GDM1 (cell line): Measurements from ENCODE around the gene NRP2.

Experiments used
- DNase-seq: peaks from one replicate; lab custom pipeline; 2025; lab: John Stamatoyannopoulos, UW

Gene NRP2

GRCh38 chr2:205757271-205757670 lies 75.0 kb downstream of the NRP2 start:
- DNase-seq, result no peak

GRCh38 chr2:205758051-205758450 lies 75.8 kb downstream of the NRP2 start:
- no peak for DNase-seq

GRCh38 chr2:205758500-205758899 lies 76.2 kb downstream of the NRP2 start:
- no peak for DNase-seq

GRCh38 chr2:205759257-205759656 lies 77.0 kb downstream of the NRP2 start:
- DNase-seq, result no peak

- DNase-seq, result no peak
Observed at GRCh38 chr2:205759732-205760131, 77.4 kb downstream of the NRP2 start.

- DNase-seq, result no peak
Observed at GRCh38 chr2:205760157-205760556, 77.9 kb downstream of the NRP2 start.

- DNase-seq, result no peak
Observed at GRCh38 chr2:205761421-205761820, 79.1 kb downstream of the NRP2 start.

- no peak for DNase-seq
Observed at GRCh38 chr2:205762881-205763280, 80.6 kb downstream of the NRP2 start.

- no peak for DNase-seq
Observed at GRCh38 chr2:205763708-205764211, 81.5 kb downstream of the NRP2 start.

- DNase-seq, result no peak
Observed at GRCh38 chr2:205764270-205764746, 82.0 kb downstream of the NRP2 start.

- DNase-seq, result no peak
Observed at GRCh38 chr2:205765151-205765550, 82.8 kb downstream of the NRP2 start.

GRCh38 chr2:205766779-205767359 lies 84.6 kb downstream of the NRP2 start:
- peak; percentile 15 for DNase-seq

GRCh38 chr2:205767617-205768016 lies 85.3 kb downstream of the NRP2 start:
- no peak for DNase-seq

- no peak for DNase-seq
Observed at GRCh38 chr2:205768341-205768740, 86.0 kb downstream of the NRP2 start.

- no peak for DNase-seq
Observed at GRCh38 chr2:205768815-205769494, 86.7 kb downstream of the NRP2 start.

- no peak for DNase-seq
Observed at GRCh38 chr2:205769495-205769850, 87.2 kb downstream of the NRP2 start.

GRCh38 chr2:205769879-205770278 lies 87.6 kb downstream of the NRP2 start:
- no peak for DNase-seq

GRCh38 chr2:205770577-205770976 lies 88.3 kb downstream of the NRP2 start:
- no peak for DNase-seq

GRCh38 chr2:205771031-205771430 lies 88.7 kb downstream of the NRP2 start:
- no peak for DNase-seq

- DNase-seq, result peak; percentile 35
Observed at GRCh38 chr2:205771666-205772065, 89.4 kb downstream of the NRP2 start.

- no peak for DNase-seq
Observed at GRCh38 chr2:205772983-205773382, 90.7 kb downstream of the NRP2 start.

- DNase-seq, result no peak
Observed at GRCh38 chr2:205773989-205774388, 91.7 kb downstream of the NRP2 start.

- no peak for DNase-seq
Observed at GRCh38 chr2:205775097-205775877, 93.0 kb downstream of the NRP2 start.
